NCI-H1417 treated with DMSO at 0.1 percent for 48 hours (cell line): ENCODE results near the gene KRR1.

Source experiments
- DNase-seq: peaks from one replicate; lab custom pipeline; 2025; lab: John Stamatoyannopoulos, UW

KRR1 gene

DNA sequence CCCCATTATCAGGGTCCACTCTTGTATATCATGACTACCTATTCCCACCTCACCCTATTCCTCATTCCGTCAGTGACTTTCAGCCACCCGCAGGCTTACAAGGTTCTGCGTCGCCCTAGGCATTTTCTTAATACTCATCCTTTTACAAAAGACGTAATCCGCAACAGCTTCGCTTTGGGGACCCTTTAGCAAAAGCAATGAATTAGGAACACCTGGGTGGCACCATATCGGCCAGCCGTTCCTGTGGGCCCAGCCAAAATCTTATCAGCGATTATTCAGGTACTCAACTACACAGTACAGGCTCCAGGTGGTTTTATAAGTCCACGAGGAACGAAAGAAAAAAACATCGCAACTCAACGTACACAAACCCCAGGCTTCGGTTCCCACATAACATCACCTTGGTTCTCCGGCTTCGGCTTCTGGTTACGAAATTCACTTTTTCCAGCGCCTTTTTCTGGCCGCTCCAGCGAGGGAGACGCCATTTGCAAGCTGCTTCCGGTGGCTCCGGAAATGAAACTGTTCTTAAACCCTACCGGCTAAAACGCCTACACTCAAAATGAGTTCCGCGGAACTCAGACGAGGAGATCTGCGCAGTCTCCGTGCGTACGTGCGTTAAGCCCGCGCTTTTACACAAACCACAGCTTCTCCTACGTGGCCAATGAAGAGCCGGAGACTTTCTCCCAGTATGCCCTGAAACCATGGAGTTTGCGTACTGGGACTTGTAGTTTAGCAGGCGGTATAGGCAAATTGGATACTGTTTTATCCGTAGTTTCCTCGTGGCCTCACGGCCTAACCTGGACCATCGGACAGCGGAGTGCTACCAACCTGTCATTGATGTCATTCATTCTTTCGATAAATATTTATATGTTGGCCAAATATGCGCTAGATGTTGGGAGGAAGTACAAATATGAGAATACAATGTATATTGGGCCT lies at the start of gene KRR1:
Gene KRR1, minus strand, starts transcription at position 494 of the 933 bp plus-strand sequence. Its CDS starts 12 bp downstream, at position 482.
- DNase-seq: peak; percentile 99

DNA sequence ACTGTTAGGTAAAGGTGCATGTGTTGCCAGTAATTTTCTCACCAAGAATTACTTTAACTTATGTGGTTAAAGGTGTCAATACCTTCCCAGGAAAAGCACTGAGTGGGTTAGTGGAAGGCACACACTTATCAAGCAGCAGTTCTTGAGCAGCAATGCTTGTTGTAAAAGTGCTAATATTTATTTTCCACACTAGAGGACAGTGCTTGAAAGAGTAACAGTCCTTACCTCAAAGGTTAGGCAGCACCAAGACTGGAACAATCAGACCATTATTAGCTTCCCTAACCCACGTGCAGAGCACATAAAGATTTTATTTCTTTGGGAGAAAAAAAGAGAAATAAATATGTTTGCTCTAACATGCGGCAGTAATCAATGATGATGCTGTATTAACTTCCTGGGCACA lies 48.8 kb upstream of the KRR1 start:
- DNase-seq: peak; percentile 25

DNA sequence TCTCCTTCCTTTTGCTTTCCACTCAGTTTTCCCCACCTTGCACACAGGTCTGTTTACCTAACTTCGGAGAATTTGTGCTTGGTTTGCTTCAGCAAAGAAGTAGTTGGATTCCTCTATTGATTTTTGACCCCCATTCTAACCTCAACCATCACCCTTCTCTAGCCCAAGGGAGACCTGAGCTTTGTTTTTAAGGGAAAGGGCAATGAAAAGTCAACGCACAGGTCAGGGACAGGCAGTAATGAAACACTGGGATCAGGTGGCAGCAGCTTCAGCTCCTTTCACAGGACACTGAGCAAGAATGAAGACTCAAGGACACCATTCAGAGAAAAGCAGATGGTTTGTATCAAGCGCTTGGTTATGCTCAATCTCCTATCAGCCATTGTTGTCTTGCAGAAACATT lies 46.9 kb upstream of the KRR1 start:
- no peak for DNase-seq

DNA sequence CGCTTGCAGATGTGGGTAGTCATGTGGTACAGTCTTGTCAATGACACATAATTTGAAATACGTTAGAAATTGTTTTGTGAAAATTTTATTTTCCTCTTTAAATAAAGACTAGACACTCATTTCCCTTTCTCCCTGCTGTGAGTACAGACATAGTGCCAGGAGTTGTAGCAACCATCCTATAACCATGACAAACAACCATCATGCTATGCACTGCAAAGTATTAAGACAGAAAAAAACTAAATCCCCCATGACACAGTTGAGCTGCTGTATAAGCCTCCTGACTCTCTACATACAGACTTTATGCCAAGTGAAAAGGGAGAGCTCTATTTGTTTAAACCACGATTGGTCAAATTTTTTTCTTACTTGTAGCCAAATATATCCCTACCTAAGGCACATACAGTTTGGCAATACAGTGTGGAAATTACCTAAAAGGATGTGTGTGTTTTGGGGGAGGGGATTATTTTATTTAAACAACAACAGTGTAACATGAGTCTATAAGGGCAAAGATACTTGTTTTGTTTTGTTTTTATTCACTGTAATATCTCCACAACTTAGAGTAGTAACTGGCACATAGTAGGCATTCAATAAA lies 45.0 kb upstream of the KRR1 start:
- DNase-seq: no peak

DNA sequence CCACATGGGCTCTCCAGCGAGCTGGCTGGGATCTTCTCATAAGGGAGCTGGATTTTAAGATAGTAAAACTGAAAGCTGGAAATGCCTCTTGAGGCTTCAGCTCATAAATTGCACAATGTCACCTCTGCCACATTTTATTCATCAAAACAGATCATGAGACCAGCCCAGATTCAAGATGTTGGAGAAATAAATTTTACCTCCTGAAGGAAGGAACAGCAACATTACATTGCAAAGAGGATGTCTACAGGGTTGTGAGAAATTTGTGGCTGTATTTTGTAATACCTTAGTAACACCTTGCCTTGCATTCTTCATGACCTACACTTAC lies 43.1 kb upstream of the KRR1 start:
- no peak for DNase-seq

DNA sequence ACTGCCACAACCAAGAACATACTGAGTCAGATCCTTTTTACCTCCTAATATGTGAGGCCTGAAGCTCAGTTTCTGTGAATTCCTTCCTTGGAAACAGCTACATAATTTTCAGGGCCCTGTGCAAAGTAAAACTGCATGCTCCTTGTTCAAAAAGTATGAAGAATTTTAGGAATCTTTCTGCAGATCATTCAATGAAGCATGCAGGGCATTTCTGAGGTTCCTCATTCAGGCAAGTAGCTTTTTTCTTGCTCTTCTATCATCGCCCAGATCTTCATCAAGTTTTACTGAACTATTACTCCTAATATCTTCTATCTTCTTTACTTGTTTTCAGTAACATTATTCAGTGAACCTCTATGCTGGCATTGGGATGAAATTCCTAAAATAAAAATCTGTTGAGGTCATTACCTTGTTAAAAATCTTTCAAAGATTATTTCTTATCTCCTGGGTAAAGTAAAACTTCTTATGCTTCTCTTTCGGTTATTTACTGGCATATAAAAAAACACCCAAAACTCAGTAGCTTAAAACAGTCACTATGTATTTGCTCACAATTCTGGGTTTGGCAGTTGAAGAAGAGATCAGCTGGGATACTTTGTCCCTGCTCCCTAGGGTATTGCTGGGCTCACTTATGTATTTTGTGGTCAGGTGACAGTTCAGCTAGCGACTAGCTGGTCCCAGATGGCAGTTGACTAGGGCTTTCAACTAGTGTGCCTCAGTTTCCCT lies 42.6 kb upstream of the KRR1 start:
- DNase-seq: no peak

DNA sequence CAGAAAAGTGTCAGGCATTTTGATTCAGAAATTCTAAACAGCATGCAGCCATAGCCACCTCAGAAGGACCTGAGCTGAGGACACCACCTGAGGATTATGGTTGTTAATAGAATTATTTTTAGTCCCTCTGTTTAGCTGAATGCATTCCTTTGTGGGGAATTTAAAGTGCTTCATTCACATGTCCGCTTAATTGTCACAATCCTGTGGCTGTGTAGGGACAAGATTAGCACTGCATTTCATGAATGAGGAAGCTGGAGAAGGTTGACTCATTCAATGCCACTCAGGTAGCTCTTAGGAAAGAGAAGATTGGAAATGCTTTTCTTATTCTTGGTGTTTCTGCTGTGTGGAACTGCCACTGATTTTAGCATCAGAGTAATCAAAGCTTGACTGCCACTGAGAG lies 42.0 kb upstream of the KRR1 start:
- DNase-seq: no peak

DNA sequence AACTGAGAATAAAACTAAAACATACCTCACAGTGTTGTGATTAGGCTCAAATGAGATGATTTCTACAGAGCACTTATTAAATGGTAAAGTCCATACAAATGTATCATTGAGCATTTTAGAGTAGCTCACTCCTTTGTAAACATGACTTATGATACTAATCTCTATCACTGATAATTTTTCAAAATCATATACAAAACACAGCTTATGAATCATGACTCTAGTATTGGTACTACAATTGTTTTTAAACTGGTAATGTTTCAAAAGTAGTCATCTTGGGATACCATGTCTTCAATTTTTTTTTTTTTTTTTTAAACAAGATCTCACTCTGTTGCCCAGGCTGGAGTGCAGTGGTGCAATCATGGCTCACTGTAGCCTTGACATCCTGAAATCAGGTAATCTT lies 40.1 kb upstream of the KRR1 start:
- DNase-seq: no peak

DNA sequence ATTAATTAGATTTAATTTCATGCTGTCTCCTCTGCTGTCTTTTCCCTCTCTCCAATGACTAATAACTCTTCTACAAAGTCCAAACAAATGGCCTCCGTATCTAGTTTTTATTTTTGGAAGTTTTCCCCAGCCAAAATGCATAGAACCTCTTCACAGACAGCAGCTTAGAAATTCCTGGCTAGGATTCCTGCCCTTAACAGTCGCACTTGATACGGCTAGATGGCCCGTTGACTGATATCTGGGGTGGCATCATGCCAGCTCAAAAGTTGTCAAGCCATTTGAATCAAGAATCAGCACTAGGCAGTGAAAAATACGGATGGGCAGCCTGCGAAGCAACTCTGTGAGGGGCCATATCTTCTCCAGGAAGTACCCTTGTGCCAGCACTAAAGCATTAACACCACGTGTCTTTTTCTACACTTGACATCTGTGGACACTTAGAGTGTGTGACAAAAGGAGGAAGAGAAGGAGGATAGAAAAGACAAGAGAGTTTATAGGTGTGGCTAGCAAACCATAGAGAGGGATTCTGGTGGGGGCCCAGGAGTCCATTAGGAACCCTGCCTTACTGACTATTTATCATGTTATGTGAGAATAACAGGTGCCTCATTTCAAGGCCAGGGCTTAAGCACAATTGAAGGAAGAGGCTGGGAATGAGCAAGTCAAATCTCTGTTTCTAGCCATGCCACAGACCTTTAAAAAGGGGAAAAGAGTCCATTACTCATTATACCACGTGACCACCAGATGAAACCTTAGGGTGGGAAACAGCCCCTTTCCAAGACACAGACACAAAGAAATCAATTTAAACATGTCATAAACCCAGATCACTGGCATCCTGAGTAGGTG lies 39.2 kb upstream of the KRR1 start:
- no peak for DNase-seq

DNA sequence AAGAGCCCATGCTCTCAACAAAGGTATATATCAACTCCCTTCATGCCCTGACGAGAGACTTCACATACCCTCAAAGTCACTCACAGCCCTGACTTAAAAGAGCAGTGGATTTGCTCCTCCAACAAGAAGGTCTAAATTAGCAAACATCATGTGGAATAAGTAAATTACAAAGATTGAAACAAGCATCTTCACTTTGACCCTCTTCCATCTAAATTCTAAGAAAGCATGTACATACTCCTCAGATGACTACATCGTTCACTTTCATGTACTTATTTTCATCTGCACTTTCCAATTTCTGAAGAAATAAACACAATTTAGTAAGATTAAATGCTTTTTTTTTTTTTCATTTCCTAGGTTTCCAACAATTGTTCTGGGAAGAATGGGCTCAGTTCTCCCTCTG lies 38.6 kb upstream of the KRR1 start:
- DNase-seq: no peak

DNA sequence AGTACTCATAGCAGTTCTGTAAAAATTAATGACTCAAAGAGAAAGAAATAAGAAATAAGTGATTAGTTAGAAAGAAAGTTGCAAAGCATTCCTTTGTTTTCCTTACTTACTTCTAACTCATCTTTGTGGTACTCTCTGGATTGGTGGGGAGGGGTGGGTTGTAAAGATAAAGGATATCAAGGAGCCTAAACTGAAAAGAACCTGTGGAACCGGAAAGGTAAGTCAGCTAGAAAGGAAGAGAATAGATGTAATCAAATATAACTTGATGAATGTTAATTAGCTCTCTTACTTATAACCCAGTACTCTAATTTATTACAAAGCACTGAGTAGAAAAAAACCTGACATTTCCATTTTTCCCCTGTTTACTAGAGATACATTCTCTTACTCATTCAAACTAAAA lies 37.5 kb upstream of the KRR1 start:
- DNase-seq: no peak

DNA sequence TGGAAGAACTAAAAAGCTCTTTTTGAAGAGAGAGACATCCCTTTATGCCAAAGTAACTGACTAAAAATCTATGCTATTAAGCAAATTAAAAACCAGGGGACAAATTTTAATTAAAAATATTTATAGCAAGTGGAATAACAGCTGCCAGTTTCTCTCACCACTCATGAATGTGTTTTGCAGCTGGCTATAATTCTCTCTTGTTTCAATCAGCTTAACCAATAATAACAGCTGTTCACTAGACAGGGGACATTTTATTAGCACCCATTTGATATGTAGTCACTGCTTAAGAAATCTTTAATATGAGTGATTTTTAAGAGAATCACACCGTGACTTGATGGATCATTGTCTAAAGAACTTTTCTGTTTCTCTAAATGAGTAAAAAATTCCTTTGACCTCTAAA lies 34.2 kb upstream of the KRR1 start:
- DNase-seq: no peak

DNA sequence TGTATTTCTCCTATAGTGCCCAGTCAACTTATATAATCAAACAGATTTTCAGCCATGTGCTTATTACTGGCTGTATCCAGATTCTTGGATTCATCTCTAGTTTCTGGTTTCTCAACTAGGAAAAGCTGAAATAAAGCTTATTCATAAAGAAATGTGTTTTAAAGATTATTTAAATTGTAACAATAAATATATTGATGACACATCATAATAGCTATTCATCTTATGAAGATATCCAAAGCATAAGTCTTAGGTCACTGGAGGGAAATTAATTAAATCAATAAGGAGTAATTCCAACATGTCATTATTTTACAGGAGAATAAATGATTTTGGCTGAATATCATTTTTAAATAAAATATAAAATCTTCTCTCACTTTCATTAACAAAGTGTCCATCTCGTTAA lies 32.1 kb upstream of the KRR1 start:
- DNase-seq: no peak

DNA sequence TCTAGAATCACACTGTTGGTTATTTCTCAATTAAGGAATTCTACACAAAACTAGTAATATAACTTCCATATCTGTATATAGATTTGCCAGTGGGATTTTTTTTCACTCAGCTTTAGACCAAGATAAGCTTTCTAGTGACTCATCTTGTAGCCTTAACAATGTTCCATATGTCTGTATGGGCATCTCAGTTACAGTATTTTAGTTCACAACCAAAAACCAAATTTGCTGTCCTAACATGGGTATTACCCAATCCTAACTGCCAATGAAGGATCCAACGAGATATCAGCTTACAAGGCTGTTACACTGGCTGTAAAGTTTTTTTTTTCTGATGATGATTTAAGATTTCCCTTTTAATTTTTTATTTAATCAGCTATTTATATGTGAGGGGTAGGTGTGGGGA lies 31.5 kb upstream of the KRR1 start:
- DNase-seq: no peak

DNA sequence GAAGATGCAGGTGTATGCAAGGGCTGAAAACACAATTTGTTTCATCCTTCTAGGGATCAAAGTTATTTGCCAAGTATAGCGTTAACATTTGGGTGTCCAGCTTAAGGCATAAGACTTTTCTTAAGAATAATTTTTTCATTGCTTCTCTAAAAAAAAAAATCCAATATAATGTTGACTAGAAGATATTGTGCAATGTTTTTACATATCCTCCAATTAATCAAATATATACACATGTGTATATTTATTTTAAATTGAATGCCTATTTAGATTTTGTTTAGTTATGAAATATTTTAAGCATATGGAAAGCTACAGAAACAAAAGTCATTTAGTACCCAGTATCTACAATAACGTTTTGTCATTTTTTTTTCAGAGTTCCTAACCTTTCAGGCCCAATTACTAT lies 28.5 kb upstream of the KRR1 start:
- no peak for DNase-seq

DNA sequence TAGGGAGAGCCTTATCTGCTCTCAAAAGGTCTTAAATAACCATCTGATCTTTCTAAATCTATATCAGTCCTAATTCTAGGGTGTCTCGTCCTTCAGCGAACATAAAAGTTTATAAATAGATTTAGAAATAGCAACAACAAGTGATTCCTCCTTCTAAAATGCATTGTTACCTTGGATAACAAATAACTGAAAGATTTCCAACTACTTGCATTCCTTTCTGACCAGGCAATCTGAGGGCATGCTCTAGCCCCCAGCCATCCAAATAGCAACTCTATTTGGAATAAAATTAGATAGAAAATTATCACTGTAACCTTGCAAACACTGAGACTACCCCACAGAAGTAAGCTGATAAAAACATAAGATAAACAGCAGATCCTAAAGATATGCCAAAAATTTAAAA lies 21.8 kb upstream of the KRR1 start:
- DNase-seq: no peak

DNA sequence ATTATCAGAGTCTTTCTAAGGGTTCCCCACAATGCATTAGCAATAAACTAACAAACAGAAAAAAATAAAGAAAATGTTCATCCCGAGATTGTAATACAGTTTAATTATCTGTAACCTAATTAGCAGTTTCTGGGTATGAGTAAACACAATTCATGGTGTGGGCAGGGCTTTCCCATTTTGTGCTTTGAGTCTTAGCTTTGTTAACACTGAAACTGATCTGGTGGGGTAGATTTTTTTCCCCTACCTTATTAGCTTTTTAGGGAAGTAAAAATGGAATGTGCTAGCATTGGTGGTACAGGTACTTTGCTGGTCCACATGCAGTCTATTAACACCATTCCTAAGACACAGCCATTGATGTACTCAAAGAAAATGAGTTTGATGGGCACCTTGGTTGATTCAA lies 18.4 kb upstream of the KRR1 start:
- DNase-seq: no peak

DNA sequence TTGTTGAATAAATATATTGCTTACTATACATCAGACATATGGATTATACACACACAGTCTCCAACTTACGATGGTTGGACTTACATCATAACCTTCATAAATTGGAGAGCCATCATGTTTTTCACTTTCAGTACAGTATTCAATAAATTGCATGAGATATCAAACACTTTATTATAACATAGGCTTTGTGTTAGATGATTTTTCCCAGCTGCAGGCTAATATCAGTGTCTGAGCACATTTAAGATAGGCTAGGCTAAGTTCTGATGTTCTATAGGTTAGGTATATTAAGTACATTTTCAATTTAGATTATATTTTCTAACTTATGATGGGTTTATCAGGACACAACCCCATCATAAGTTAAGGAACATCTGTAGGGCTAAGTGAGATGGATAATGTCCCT lies 17.9 kb upstream of the KRR1 start:
- no peak for DNase-seq

DNA sequence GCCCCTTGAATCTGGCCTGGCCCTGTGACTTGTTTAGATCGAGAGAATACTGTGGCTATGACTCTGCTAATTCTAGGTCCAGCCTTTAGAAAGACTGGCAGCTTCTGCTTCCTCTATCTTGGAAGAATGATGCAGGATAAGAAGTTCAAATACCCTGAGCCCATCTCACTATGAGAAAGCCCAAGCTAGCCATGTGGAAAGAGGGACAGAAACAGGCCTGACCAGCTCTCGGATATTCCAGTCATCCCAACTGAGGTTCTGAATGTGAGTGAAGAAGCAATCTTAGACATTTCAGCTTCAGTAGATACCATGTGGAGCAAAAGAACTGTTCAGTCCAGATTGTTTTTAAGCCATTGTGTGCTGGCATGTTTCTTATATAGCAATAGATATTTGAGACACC lies 17.3 kb upstream of the KRR1 start:
- no peak for DNase-seq

DNA sequence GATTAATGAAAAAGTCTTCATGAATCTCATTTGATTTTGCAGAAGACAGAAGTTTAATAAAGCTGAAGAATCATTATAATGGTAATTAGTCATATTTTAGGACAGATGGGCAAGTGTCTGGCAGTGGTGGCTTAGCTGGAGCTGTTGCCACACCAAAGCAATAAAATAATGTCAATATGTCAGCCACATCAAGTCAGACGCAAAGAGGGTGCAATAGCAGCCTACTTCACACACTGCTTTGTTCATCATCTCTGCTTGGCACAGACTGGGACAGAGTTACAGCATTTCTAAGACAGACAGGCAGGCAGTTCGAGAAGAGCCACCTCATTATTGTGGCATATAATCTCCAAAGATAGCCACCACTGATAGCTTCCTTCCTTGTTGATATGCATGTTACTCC lies 16.9 kb upstream of the KRR1 start:
- DNase-seq: no peak

DNA sequence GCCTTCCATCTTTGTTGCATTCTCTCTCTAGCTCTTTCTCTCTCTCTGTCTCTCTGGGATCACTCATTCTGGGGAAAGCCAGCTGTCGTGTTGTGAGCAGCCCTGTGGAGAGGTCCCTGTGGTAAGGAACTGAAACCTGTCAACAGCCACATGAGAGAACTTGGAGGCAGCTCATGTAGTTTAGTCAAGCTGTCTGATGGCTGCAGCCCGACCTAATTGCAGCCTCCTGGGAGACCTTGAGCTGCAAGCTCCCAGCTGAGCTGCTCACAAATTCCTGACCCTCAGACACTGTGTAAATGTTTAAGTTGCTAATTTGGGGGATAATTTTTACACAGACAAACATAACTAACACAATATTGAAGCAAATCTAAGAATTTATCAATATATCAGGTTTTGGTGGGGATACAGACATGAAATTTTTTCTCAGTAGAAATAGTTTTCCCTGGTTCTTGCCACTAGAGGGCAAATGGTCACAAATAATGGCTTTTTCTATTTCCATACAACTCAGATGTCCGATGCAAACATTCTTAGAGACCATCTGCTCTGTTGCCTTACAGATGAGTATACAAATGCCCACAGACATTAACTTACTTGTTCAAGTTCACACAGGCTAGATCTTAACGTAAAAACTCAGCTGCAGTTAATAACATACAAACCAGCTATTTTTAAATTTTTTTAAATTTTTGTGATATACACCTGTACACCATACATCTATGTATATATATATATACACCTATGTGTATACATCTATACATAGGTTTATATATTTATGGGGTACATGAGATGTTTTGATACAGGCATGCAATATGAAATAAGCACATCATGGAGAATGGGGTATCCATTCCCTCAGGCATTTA lies 15.5 kb upstream of the KRR1 start:
- peak; percentile 71 for DNase-seq
